ENCODE results near the gene EP400.
"Not testable (repeated sequence)": the region's sequence is repeated elsewhere in the genome, so short reads cannot be mapped to it uniquely, and the experiment has no call there.

The EP400 gene

DNA sequence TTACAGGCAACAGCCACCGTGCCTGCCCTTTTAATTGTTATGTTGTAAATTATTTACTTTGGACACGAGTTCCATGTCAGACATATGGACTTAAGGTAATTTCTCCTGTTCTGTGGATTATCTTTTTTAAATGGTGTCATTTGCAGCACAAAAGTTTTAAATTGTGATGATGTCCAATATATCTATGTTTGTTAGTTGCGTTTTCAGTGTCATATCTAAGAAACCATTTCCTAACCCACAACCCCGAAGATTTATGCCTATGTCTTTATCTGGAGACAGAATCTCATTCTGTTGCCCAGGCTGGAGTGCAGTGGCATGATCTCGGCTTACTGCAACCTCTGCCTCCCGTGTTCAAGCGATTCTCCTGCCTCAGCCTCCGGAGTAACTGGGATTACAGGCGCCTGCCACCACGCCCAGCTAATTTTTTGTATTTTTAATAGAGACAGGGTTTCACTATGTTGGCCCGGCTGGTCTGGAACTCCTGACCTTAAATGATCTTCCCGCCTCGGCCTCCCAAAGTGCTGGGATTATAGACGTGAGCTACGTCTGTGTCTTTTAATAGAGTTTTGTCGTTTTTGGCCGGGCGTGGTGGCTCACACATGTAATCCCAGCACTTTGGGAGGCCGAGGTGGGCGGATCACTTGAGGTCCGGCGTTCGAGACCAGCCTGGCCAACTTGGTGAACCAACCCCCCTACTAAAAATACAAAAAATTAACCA, 870 bp upstream of the EP400 start:
- not testable (repeated sequence) for FAIRE-seq

DNA sequence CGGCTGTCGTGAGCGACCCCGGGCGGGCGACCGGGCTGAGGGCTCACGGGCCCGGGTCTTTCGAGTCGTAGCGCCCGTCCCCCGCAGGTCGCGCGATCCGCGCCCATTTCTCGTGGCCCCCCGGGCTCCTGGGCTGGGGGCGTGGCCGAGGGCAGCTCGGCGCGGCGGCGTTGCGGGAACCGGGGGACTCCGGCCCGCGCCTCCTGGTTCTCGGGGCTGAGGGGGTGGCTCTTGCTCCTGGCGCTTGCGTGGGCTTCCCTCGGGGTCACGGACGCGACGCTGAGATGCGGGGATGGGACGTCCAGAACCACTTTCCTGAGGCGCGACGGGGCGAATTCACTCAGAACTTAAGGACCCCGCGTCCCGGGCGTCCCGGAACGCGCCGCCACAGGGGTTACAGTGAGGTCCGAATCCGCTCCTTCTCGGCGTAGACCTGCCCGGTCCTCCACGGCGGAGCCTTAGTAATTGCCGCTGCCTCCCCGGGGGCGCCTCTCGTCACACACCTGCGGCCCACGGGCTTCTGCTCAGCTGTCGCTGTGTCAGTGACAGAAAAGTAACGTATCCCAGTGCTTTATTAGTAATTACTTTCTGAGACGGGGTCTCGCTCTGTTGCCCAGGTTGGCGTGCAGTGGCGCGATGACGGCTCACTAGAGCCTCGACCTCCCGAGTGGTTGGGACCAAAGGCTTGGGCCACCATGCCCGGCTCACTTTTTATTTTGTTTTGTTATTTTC, 606 bp downstream of the EP400 start:
- FAIRE-seq: no peak

DNA sequence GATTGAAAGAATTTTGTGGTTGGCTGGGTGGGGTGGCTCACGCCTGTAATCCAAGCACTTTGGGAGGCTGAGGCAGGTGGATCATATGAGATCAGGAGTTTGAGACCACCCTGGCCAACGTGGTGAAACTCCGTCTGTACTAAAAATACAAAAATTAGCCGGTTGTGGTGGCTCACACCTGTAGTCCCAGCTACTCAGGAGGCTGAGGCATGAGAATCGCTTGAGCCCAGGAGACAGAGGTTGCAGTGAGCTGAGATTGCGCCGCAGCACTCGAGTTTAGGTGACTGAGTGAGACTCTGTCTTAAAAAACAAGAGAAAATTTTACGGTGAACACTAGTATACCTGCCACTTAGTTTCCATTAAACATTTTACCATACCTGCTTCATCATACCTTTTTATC, 4.1 kb downstream of the EP400 start:
- FAIRE-seq: not testable (repeated sequence)

DNA sequence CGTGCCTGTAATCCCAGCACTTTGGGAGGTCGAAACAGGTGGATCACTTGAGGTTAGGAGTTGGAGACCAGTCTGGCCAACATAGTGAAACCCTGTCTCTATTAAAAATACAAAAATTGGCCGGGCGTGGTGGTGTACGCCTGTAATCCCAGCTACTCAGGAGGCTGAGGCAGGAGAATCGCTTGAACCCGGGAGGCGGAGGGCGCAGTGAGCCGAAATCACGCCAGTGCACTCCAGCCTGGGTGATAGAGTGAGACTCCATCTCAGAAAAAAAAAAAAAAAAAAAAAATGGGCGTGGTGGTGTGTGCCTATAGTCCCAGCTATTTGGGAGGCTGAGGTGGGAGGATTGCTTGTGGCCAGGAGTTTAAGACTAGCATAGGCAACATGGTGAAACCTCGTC, 4.7 kb downstream of the EP400 start:
- not testable (repeated sequence) for FAIRE-seq

DNA sequence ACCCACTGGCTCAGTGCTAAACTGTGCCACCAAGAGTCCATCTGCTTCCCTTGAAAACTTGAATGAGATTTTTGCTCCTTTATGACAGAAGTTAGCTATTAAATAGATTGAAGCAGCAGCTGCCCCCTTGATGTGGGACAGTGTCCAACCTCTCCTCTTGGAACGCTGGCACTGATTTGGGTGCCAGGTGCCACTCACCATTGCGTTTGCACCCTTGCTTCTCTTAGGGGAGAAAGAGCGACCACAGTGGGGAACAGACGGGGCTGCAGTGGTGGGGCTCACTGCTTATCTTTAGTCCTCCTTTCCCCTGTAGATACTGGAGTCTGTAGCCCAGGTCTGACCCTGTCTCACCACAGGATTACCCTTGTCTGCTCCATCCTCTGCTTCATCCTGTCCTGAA, 9.4 kb downstream of the EP400 start:
- FAIRE-seq: no peak

DNA sequence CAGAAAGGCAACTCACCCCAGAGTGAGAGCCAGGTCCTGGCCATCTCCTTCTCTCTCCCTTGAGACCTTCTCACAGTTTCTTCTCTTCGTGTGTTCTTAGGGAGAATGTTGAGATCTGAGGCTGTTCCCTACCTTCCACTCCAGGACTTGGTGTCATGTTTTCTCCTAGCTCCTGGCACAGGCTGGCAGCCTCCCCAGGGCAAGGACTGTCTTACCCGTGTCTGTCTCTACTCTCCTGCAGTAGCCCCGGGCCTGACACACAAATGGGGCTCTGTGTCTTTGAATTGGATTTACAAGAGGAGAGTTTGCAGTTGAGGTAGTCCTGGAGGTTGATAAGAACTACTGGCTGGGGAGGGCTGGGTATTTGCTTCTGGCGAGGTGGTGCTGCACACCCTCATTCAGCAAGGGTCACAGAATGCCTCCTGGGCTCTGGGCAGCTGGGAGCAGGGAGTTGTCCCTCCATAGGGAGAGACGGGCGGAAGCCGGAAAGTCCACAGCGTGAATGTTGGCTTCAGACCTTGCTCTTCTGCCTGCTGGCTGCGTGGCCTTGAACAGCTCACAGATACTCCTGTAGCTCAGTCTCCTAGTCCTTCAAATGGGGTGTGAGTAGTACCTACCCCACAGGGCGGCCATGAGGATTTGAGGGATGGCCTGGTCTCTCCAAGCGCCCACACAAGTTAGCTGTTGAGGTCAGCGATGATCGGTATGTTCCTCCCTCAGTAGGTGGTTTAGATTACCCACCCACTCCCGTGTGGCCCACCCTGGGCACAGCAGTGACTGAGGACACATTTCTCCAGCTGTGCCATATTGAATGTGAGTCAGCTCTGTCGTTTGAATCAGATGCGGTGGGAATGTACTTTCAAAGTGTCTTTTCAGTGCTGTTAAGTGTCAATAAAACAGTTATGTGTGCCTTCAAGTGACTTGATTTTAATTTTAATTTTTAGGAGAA, 10.2 kb downstream of the EP400 start:
- FAIRE-seq: no peak

DNA sequence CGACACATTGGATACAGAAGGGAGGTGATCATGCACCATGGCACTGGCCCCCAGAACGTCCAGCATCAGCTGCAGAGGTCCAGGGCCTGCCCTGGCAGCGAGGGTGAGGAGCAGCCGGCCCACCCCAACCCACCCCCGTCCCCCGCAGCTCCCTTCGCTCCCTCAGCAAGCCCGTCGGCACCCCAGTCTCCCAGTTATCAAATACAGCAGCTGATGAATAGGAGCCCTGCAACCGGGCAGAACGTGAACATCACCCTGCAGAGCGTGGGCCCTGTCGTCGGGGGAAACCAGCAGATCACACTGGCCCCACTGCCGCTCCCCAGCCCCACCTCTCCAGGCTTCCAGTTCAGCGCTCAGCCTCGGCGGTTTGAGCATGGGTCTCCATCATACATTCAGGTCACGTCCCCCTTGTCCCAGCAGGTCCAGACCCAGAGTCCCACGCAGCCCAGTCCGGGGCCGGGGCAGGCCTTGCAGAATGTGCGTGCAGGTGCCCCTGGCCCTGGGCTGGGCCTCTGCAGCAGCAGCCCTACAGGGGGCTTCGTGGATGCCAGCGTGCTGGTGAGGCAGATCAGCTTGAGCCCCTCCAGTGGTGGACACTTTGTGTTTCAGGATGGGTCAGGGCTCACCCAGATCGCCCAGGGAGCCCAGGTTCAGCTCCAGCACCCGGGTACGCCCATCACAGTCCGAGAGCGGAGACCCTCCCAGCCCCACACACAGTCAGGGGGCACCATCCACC, 11.0 kb downstream of the EP400 start:
- not testable (repeated sequence) for FAIRE-seq

DNA sequence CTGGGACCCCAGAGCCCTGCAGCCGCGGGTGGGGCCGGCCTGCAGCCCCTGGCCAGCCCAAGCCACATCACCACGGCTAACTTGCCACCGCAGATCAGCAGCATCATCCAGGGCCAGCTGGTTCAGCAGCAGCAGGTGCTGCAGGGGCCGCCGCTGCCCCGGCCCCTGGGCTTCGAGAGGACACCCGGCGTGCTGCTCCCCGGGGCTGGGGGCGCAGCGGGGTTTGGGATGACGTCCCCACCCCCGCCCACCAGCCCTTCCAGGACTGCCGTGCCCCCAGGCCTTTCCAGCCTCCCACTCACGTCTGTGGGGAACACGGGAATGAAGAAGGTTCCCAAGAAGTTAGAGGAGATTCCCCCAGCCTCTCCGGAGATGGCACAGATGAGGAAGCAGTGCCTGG, 11.6 kb downstream of the EP400 start:
- FAIRE-seq: not testable (repeated sequence)

DNA sequence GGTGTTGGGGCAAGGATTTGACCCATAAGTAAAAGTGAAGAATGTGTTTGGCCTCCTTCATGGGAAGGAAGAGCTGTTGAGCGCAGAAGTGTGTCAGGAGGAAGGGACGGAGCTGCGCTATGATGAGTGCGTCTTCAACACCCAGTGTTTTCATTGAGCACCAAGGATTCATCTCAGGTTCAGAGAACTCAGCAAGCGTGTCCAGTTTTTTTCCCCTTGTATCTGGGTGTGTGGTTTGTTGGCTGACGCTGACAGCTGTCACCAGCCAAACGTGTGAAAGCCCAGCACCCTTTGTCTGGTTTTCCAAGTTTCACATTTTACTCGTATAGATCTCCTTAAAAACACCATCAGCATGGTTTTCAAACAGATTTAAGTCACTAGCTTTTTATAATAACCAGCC, 12.3 kb downstream of the EP400 start:
- FAIRE-seq: no peak

DNA sequence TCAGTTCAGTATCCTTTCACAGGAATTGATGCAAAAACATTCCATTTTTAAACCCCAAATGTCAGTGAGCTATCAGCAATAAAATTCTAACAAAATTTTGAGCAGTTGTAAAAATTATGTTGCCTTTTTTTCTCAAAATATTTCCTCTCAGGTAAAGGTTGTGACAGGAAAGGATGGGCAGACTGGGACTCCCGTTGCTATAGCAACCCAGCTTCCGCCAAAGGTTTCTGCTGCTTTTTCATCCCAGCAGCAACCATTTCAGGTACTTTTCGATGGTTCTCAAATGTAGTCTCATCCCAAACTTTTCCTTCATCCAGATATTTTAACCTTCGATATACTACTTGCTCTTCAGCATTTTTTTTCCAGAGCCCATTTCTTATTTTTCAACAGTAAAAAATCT, 13.6 kb downstream of the EP400 start:
- FAIRE-seq: no peak

DNA sequence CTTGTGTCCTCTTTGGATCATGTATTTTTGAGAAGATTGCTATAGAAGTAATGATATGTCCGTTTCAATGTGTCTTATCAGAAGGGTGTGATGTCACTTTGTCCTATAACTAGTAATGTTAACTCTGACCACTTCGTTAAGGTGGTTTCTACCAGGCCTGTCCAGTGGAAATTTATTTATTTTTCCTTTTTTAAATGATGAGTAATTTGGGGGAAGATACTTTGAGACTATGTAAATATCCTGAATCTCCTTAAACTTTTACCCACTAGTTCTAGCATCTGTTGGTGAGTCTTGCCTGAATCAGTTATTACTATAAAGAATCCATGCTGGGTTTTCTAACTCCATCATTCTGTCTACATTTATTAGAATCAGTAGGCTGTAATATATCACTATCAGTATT, 15.3 kb downstream of the EP400 start:
- no peak for FAIRE-seq

DNA sequence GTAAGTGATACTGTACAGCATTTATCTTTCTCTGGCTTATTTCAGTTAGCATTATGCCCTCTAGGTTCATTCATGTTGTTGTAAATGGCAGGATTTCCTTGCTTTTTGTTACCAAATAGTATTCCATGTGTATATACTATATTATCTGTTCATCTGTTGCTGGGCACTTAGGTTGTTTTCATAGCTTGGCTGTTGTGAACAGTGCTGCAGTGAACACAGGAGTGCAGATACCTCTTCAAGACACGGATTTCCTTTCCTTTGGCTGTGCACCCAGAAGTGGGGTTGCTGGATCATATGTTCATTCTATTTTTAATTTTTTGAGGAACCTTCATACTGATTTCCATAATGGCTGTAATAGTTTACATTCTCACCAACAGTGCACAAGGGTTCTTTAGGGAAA, 21.5 kb downstream of the EP400 start:
- no peak for FAIRE-seq

DNA sequence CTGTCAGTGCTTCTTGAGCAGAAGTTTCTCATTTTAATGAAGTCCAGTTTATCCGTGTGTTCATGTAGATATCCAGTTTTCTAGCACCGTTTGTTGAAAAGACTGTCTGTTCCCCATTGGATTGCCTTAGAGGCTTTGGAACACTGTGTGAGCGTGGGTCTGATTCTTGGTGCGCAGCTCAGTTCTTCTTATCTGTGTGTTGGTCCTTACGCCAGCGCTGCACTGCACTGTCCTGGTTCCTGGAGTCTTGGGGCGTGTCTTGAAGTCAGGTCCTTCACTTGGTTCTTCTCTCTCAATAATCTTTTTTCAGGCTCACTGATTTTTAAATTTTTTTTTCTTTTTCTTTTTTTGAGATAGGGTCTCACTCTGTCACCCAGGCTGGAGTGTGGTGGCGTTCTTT, 25.5 kb downstream of the EP400 start:
- FAIRE-seq: no peak

DNA sequence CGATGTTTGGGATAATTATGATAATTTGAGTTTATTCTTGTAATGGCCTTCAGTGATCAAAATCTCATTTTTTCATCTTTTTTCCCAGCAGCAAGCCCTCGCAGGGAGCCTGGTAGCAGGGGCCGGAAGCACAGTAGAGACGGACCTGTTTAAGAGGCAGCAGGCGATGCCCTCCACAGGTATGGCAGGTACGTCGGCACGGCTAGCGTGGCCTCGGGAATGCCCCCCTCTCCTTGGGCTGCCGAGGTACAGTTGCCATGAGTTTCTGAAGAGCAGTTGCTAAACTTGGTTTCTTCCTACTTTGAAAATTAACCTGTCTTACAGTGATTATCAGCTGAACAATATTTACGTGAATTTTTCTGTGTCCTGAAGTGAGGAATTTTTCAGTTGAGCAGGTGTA, 29.9 kb downstream of the EP400 start:
- FAIRE-seq: no peak

DNA sequence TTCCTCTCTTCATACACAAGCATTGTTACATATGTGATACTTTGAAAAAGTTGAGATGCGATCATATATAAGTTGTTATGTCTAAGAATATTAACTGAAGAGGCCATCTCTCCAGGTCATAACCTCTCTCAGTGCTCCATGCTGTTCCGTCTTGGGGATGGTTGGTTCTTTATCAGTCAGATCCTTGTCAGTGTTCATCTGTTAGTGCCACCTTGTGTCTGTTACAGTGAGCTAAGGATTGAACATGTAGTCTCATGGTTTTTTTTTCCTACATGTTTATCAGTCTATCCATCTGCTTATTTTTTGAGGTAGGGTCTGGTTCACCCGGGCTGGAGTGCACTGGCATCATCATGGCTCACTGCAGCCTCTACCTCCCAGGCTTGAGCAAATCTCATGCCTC, 30.5 kb downstream of the EP400 start:
- FAIRE-seq: no peak

DNA sequence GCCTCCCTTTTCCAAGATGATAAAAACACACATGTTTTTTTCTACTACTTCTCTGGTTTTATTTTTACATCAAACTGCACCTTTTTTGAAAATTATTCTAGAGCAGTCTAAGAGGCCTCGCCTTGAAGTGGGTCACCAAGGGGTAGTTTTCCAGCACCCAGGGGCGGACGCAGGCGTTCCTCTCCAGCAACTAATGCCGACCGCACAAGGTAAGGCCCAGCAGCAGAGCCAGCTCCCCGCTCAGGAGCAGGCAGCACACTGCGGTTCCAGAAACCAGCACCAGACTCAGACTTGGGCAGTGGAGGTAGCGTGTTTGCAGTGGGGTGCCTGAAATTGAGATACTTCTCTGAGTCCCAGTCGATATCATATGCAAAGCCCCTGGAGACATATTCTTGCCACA, 31.6 kb downstream of the EP400 start:
- FAIRE-seq: no peak

DNA sequence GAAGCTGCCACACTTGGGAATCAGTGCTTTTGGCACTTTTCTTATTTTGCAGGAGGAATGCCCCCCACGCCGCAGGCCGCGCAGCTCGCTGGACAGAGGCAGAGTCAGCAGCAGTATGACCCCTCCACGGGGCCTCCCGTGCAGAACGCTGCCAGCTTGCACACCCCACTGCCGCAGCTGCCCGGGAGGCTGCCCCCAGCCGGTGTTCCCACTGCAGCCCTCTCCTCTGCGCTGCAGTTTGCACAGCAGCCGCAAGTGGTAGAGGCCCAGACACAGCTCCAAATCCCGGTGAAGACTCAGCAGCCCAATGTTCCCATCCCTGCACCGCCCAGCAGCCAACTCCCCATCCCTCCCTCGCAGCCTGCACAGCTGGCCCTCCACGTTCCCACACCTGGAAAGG, 32.3 kb downstream of the EP400 start:
- no peak for FAIRE-seq

DNA sequence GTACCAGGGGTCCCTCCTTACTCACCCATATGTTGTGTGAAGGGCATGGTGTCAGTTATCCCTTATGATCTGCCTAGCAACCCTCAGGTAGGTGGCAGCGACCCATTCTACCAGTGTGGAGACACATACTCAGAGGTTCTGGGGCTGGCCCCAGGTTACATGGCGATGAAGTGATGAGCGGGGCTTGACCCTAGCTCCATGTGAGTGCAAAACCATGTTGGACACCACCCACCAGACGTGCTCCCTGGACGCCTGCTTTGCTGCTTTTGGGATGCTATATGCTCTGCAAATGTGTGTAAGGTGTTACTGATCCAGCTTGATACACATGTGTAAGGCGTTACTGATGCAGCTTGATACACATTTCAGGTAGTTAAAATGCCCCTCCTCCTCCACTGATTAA, 33.3 kb downstream of the EP400 start:
- no peak for FAIRE-seq

DNA sequence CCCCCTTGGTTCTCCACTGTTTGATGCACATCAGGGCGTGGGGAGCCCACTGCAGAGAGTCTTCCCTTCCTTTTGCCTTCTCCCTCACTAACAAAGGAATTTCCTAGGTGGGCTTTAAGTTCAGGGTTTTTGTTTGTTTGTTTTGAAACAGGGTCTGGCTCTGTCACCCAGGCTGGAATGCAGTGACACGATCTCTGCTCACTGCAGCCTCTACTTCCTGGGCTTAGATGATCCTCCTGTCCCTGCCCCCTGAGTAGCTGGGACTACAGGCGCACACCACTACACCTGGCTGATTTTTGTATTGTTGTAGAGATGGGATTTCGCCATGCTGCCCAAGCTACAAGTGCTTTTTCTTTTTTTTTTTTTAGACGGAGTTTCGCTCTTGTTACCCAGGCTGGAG, 33.8 kb downstream of the EP400 start:
- FAIRE-seq: no peak

DNA sequence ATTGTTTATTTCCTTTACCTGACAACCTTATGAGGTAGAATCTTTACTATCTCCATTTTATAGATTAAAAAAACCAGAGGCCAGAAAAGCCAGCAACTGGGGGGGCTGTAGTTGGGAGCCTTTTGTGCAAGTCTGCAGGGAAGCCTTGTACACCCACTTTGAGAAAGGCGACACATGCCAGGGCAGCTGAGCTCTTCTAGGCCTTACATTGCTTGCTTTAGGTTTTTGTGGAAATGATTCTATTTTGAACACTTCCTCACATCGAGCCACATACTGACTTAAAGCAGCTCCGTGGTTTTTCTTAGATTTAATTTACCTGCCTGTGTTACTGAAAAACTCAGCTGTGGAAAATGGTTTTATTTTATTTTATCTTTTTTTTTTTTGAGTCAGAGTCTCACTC, 34.6 kb downstream of the EP400 start:
- FAIRE-seq: no peak

DNA sequence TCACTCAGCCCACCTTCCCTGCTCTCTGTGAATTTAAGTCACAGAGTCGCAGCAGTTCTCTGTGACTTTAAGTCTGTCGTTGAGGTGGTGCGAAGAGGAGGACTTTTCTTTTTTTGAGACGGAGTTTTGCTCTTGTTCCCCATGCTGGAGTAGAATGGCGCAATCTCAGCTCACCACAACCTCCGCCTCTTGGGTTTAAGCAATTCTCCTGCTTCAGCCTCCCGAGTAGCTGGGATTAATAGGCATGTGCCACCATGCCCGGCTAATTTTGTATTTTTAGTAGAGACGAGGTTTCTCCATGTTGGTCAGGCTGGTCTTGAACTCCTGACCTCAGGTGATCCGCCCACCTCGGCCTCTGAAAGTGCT, 35.8 kb downstream of the EP400 start:
- FAIRE-seq: not testable (repeated sequence)

DNA sequence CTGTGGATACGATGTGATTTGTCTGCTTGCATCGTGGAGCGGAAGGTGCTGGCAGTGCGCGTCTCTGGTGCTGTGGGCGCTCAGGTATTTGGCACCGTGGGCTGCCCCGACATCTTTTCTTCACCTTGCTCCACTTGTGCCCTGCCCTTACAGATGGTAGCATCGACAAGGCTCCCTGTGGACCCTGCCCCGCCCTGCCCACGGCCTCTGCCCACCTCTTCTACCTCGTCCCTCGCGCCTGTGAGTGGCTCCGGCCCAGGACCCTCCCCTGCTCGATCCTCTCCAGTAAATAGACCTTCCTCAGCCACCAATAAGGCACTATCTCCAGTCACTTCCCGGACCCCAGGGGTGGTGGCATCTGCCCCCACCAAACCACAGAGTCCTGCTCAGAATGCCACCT, 36.6 kb downstream of the EP400 start:
- no peak for FAIRE-seq

DNA sequence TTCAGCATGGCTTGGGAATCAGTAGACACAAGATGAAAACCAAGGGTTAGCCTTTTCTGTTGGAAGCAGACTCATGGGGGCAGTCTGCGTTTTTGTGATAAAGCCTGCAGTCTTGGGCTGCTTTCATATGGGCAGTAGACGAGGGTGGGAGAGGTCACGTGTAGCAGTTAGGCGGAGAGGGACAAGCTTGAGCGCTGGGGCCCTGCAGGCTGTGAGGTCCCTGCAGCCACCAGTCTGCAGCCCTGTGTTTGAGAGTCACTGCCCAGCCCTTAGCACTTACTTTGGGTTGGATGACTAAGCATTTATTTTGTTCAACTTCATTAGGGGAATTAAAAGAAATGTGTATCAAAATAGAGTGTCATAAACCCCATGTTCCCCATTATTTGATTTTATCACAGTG, 37.2 kb downstream of the EP400 start:
- no peak for FAIRE-seq
